ENCODE data around the gene SCAND1.
"Not testable (repeated sequence)": the region's sequence is repeated elsewhere in the genome, so short reads cannot be mapped to it uniquely, and the experiment has no call there.

SCAND1 gene

GRCh38 chr20:35954200-35954906, at the start of gene SCAND1:
Gene SCAND1, minus strand, starts transcription at chr20:35954502. Its CDS starts 218 bp downstream, at chr20:35954284.
- DNase-seq: peak; percentile 86

GRCh38 chr20:36004045-36004444, 49.7 kb upstream of the SCAND1 start:
- no peak for DNase-seq

- DNase-seq: no peak
Observed at GRCh38 chr20:36002855-36003254, 48.6 kb upstream of the SCAND1 start.

GRCh38 chr20:36001331-36001730, 47.0 kb upstream of the SCAND1 start:
- not testable (repeated sequence) for DNase-seq

- DNase-seq: not testable (repeated sequence)
Observed at GRCh38 chr20:35996492-35996891, 42.2 kb upstream of the SCAND1 start.

GRCh38 chr20:35994994-35995453, 40.7 kb upstream of the SCAND1 start:
- peak; percentile 47 for DNase-seq

- DNase-seq: no peak
Observed at GRCh38 chr20:35992713-35993335, 38.5 kb upstream of the SCAND1 start.

- DNase-seq: no peak
Observed at GRCh38 chr20:35991142-35991771, 37.0 kb upstream of the SCAND1 start.

GRCh38 chr20:35988910-35989463, 34.7 kb upstream of the SCAND1 start:
- DNase-seq: no peak

GRCh38 chr20:35985806-35986205, 31.5 kb upstream of the SCAND1 start:
- DNase-seq: no peak

GRCh38 chr20:35984382-35984781, 30.1 kb upstream of the SCAND1 start:
- no peak for DNase-seq

- DNase-seq: no peak
Observed at GRCh38 chr20:35981969-35982368, 27.7 kb upstream of the SCAND1 start.

GRCh38 chr20:35979544-35979943, 25.2 kb upstream of the SCAND1 start:
- no peak for DNase-seq

- no peak for DNase-seq
Observed at GRCh38 chr20:35978041-35978513, 23.8 kb upstream of the SCAND1 start.

GRCh38 chr20:35975576-35976373, 21.5 kb upstream of the SCAND1 start:
- no peak for DNase-seq

- no peak for DNase-seq
Observed at GRCh38 chr20:35974256-35974655, 20.0 kb upstream of the SCAND1 start.

- no peak for DNase-seq
Observed at GRCh38 chr20:35972462-35972861, 18.2 kb upstream of the SCAND1 start.

GRCh38 chr20:35971981-35972380, 17.7 kb upstream of the SCAND1 start:
- DNase-seq: no peak

GRCh38 chr20:35968930-35969329, 14.6 kb upstream of the SCAND1 start:
- DNase-seq: no peak

- DNase-seq: no peak
Observed at GRCh38 chr20:35967979-35968640, 13.8 kb upstream of the SCAND1 start, which contains the start of gene CNBD2. Gene CNBD2, plus strand, starts transcription at chr20:35968590. Its CDS starts 173 bp downstream, at chr20:35968763.

- DNase-seq: no peak
Observed at GRCh38 chr20:35963878-35964277, 9.6 kb upstream of the SCAND1 start.

GRCh38 chr20:35959291-35959690, 5.0 kb upstream of the SCAND1 start:
- DNase-seq: not testable (repeated sequence)
